Ishikawa (cell line): ENCODE results near the gene MED12L.

Experiments
- CREB1 ChIP-seq: IDR thresholded peaks from 2 replicates; pipeline ENCODE4 v1.6.1; 2012; ENCODE audit warnings: low read depth
- EP300 ChIP-seq: IDR thresholded peaks from 2 replicates; pipeline ENCODE4 v1.6.1; 2012; ENCODE audit warnings: borderline replicate concordance
- FOXM1 ChIP-seq: IDR thresholded peaks from 2 replicates; pipeline ENCODE4 v1.6.1; 2012; ENCODE audit warnings: low read depth, borderline replicate concordance
- NFIC ChIP-seq: IDR thresholded peaks from 2 replicates; pipeline ENCODE4 v1.6.1; 2012
- RAD21 ChIP-seq: IDR thresholded peaks from 2 replicates; pipeline ENCODE4 v1.6.1; 2012; ENCODE audit warnings: low read depth
- TEAD4 ChIP-seq: IDR thresholded peaks from 2 replicates; pipeline ENCODE4 v1.6.1; 2012
- YY1 ChIP-seq: IDR thresholded peaks from 2 replicates; pipeline ENCODE4 v1.6.1; 2012; ENCODE audit warnings: low read depth
- ZBTB7A ChIP-seq: IDR thresholded peaks from 2 replicates; pipeline ENCODE4 v1.6.1; 2012; ENCODE audit warnings: low read depth
- TF ChIP-seq, protein P1 (sequence below): IDR thresholded peaks from 2 replicates; pipeline ENCODE4 v1.6.1; 2012
- TF ChIP-seq, protein P2 (sequence below): IDR thresholded peaks from 2 replicates; pipeline ENCODE4 v1.6.1; 2012; ENCODE audit warnings: low read depth, mild to moderate bottlenecking
- TF ChIP-seq, protein P3 (sequence below): IDR thresholded peaks from 2 replicates; pipeline ENCODE4 v1.6.1; 2012

DNA sequence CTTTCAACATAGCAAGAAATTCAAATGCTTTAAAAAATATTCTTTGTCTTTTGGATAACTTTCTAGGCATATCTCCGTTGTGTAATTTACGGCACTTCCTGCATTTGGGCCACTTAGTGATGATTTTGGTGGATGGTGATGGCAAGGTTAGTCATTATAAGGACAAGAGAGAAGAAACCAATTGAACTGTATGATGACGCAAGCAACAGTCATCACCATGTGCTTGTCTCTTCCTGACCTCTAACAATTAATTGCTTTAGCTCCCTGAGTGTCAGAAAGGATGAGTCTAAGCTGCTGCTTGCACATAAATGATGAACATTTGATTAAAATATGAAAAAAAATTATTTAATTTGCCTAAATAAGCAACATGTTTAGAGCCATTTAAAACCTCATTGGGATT, 310.3 kb downstream of the MED12L start:
- TF ChIP-seq, protein P1, sequence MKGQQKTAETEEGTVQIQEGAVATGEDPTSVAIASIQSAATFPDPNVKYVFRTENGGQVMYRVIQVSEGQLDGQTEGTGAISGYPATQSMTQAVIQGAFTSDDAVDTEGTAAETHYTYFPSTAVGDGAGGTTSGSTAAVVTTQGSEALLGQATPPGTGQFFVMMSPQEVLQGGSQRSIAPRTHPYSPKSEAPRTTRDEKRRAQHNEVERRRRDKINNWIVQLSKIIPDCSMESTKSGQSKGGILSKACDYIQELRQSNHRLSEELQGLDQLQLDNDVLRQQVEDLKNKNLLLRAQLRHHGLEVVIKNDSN: no peak
- TF ChIP-seq YY1: no peak
- TF ChIP-seq FOXM1: no peak
- TF ChIP-seq EP300: no peak
- TF ChIP-seq CREB1: no peak
- TF ChIP-seq, protein P2, sequence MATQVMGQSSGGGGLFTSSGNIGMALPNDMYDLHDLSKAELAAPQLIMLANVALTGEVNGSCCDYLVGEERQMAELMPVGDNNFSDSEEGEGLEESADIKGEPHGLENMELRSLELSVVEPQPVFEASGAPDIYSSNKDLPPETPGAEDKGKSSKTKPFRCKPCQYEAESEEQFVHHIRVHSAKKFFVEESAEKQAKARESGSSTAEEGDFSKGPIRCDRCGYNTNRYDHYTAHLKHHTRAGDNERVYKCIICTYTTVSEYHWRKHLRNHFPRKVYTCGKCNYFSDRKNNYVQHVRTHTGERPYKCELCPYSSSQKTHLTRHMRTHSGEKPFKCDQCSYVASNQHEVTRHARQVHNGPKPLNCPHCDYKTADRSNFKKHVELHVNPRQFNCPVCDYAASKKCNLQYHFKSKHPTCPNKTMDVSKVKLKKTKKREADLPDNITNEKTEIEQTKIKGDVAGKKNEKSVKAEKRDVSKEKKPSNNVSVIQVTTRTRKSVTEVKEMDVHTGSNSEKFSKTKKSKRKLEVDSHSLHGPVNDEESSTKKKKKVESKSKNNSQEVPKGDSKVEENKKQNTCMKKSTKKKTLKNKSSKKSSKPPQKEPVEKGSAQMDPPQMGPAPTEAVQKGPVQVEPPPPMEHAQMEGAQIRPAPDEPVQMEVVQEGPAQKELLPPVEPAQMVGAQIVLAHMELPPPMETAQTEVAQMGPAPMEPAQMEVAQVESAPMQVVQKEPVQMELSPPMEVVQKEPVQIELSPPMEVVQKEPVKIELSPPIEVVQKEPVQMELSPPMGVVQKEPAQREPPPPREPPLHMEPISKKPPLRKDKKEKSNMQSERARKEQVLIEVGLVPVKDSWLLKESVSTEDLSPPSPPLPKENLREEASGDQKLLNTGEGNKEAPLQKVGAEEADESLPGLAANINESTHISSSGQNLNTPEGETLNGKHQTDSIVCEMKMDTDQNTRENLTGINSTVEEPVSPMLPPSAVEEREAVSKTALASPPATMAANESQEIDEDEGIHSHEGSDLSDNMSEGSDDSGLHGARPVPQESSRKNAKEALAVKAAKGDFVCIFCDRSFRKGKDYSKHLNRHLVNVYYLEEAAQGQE: no peak
- no peak for TF ChIP-seq ZBTB7A
- TF ChIP-seq RAD21: no peak
- TF ChIP-seq, protein P3, sequence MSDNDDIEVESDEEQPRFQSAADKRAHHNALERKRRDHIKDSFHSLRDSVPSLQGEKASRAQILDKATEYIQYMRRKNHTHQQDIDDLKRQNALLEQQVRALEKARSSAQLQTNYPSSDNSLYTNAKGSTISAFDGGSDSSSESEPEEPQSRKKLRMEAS: no peak
- TF ChIP-seq TEAD4: no peak
- no peak for TF ChIP-seq NFIC
